ENCODE data around the gene GPAM. TPM values are rescaled to one million over a fixed set of nuclear protein-coding genes. Genes with fewer than 3 reads are reported as not detected.

GPAM gene
- total and polyA plus RNA-seq, 3 donors from 2014 or later, result 25.1 to 37.6 (median 36.7) TPM

GRCh38 chr10:112184379-112184778 lies 814 bp upstream of the GPAM start:
- Histone ChIP-seq H3K27ac (peak overlapping the region; percentile 80 to 89), H3K4me3 (peak overlapping the region in 1 of 2 donors; percentile 80), H3K9me3 (no peaks in the 10 kb centered on the region), H3K36me3 (ENCODE audit: low read depth, missing control alignments) (no peaks in the 10 kb centered on the region), H3K4me1 (peaks cover 9% of the 10 kb centered on the region), H3K27me3 (no peaks in the 10 kb centered on the region)
- 15 to 18% methylated on average over 2 of the region's 2 CpGs for WGBS, 2 donors
- intact Hi-C loops (cut with DNase I; ENCODE audit: low total_unique reads), result no loop called here
- TF ChIP-seq, protein P1, sequence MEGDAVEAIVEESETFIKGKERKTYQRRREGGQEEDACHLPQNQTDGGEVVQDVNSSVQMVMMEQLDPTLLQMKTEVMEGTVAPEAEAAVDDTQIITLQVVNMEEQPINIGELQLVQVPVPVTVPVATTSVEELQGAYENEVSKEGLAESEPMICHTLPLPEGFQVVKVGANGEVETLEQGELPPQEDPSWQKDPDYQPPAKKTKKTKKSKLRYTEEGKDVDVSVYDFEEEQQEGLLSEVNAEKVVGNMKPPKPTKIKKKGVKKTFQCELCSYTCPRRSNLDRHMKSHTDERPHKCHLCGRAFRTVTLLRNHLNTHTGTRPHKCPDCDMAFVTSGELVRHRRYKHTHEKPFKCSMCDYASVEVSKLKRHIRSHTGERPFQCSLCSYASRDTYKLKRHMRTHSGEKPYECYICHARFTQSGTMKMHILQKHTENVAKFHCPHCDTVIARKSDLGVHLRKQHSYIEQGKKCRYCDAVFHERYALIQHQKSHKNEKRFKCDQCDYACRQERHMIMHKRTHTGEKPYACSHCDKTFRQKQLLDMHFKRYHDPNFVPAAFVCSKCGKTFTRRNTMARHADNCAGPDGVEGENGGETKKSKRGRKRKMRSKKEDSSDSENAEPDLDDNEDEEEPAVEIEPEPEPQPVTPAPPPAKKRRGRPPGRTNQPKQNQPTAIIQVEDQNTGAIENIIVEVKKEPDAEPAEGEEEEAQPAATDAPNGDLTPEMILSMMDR (IDR thresholded peaks at IDR 0.05), result no peak
- TF ChIP-seq POLR2A (IDR thresholded peaks at IDR 0.05), result no peak
- DNase-seq, result no peak

DNA sequence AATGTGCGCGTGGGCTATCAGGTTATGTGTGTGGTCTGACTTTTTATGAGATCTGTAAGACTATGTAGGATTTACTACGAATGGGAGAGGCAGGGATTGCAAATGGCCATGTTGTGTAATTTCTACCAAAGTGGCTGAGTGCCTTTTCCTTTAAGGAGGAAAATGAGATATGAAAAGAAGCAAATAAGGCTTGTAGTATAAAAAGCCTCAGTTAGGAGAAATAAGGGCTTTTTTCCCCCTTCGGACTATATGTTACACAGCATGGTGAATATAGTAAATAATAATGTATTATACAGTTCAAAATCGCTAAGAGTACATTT lies 447 bp upstream of the GPAM start:
- 5 to 10% methylated on average over 5 of the region's 5 CpGs for WGBS, 2 donors
- H3K9me3 ChIP-seq, result no peaks in the 10 kb centered on the region
- peaks cover 6% of the 10 kb centered on the region for H3K4me1 ChIP-seq
- intact Hi-C loops (cut with DNase I; ENCODE audit: low total_unique reads), result no loop called here
- no peak for TF ChIP-seq POLR2A (IDR thresholded peaks at IDR 0.05)
- TF ChIP-seq, protein P1 (IDR thresholded peaks at IDR 0.05), result no peak
- H3K36me3 ChIP-seq (ENCODE audit: low read depth, missing control alignments), result no peaks in the 10 kb centered on the region
- no peak for DNase-seq
- peak overlapping the region; percentile 80 to 89 for H3K27ac ChIP-seq
- peak overlapping the region; percentile 80 to 87 for H3K4me3 ChIP-seq
- no peaks in the 10 kb centered on the region for H3K27me3 ChIP-seq

DNA sequence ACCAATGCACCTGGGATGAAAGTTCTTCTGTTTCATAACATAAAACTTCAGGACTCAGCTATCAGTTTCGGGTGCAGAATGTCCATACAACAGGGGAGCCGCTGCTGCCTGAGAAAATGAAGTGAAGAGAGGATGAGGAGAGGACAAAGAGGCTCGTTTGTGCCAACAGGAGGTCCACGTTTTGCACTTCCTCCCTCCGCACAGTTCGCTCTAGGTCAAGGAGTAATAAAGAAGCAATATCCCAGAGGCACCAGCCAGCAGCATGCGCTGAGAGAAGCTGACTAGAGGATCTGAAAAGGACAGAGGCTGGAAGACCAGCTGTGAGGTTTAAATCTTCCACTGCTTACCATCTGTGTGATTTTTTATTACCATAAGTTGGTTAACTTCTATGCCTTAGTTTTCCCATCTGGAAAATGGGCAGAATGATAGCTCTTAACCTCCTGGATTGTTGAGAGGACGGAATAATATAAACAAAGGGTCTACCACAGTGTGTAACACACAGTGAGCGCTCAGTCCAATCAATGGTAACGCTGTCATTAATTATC lies 709 bp downstream of the GPAM start:
- intact Hi-C loops (cut with DNase I; ENCODE audit: low total_unique reads), result no loop called here
- TF ChIP-seq, protein P1 (IDR thresholded peaks at IDR 0.05), result no peak
- no peak for TF ChIP-seq POLR2A (IDR thresholded peaks at IDR 0.05)
- Histone ChIP-seq H3K4me1 (peaks cover 5% of the 10 kb centered on the region), H3K4me3 (peak overlapping the region; percentile 80 to 87), H3K36me3 (ENCODE audit: low read depth, missing control alignments) (no peaks in the 10 kb centered on the region), H3K27me3 (no peaks in the 10 kb centered on the region), H3K27ac (peak overlapping the region; percentile 80 to 89), H3K9me3 (no peaks in the 10 kb centered on the region)
- no peak for DNase-seq
- WGBS, 2 donors, result 12 to 18% methylated on average over 10 of the region's 10 CpGs

GRCh38 chr10:112177247-112177646 lies 6.3 kb downstream of the GPAM start:
- WGBS, 2 donors, result 41 to 74% methylated on average over 1 of the region's 1 CpG
- Histone ChIP-seq H3K36me3 (ENCODE audit: low read depth, missing control alignments) (no peaks in the 10 kb centered on the region), H3K9me3 (no peaks in the 10 kb centered on the region), H3K27ac (no peak overlapping the region), H3K4me1 (no peaks in the 10 kb centered on the region), H3K27me3 (no peaks in the 10 kb centered on the region), H3K4me3 (no peak overlapping the region)
- DNase-seq, result no peak
- no peak for TF ChIP-seq POLR2A (IDR thresholded peaks at IDR 0.05)
- TF ChIP-seq, protein P1 (IDR thresholded peaks at IDR 0.05), result no peak
- intact Hi-C loops (cut with DNase I; ENCODE audit: low total_unique reads), result no loop called here

DNA sequence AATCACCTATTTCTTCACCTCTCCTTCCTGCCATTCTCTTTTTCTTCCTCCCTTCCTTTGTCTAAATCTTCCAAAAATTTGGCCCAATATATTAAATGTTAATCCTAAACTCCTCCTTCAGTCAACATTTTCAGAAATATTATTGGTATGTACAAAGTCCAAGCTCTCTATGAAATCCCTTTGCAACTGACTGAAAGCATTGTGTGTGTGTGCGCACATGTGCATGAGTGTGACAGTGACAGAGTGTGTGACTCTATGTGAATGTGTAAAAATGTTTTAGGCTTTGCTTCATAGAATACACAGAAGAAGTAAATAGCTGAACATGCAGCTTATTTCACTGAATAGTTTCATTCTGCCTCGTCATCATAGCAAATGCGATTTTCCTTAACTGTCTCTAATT lies 7.0 kb downstream of the GPAM start:
- 89 to 96% methylated on average over 3 of the region's 3 CpGs for WGBS, 2 donors
- Histone ChIP-seq H3K36me3 (ENCODE audit: low read depth, missing control alignments) (no peaks in the 10 kb centered on the region), H3K4me3 (no peak overlapping the region), H3K9me3 (no peaks in the 10 kb centered on the region), H3K27me3 (no peaks in the 10 kb centered on the region), H3K27ac (no peak overlapping the region), H3K4me1 (no peaks in the 10 kb centered on the region)
- no peak for DNase-seq
- intact Hi-C loops (cut with DNase I; ENCODE audit: low total_unique reads), result no loop called here
- TF ChIP-seq POLR2A (IDR thresholded peaks at IDR 0.05), result no peak
- TF ChIP-seq, protein P1 (IDR thresholded peaks at IDR 0.05), result no peak
